K562 (cell line): ENCODE data around the gene RER1. TPM values are rescaled to one million over a fixed set of nuclear protein-coding genes. Genes with fewer than 3 reads are reported as not detected.

Experiments used
- ATAC-seq: fragments of 200-7000 bp; cut with Tn5 transposase; 3 replicates; pipeline ENCODE4 v1.9.1; 2020; ENCODE audit warnings: moderate library complexity
- BruUV-seq: library from RNA; stranded (reverse); fragments of 400-500 nt; replicated peaks from 2 replicates; lab custom pipeline; 2021; lab: Mats Ljungman, UMichigan
- CTCF ChIA-PET: fragments of 300-600 bp; formaldehyde crosslinking; extraction: SDS; loops from one replicate; lab custom pipeline; 2021; ENCODE audit warnings: low intra/inter-chr PET ratio; lab: Yijun Ruan, JAX
- POLR2A ChIA-PET: fragments of 300-600, 350-650 bp; sonication (Branson Sonifier 250); formaldehyde crosslinking; extraction: SDS; loops from one replicate; lab custom pipeline; 2021; ENCODE audit warnings: antibody characterized with exemption, inconsistent platforms; lab: Yijun Ruan, JAX
- DNase-seq, 4 experiments: peaks; one replicate each; pipeline versions ENCODE4 v3.0.0 to v3.0.0-alpha.2; 2011 to 2018; ENCODE audit warnings: low spot score in 3 of 4, mixed read lengths in 3 of 4; ENCODE audit errors: extremely low read depth in 1 of 4
- FAIRE-seq: peaks from 2 replicates; lab custom pipeline; 2011; peaks lifted over from hg19 to GRCh38; lab: Jason Lieb, UNC
- H2AFZ ChIP-seq: 2 replicates; pipeline ENCODE4 v1.6.0; 2011; ENCODE audit warnings: low read depth, low read length, control low read depth, inconsistent platforms
- H3K27ac ChIP-seq: fragments of 200-600 bp; 3 replicates; pipeline ENCODE4 v1.8.0; 2011; ENCODE audit warnings: low read depth, mild to moderate bottlenecking, control low read depth, inconsistent platforms, low read length, moderate library complexity, mixed read lengths; ENCODE audit errors: extremely low read depth
- H3K27me3 ChIP-seq, 2 experiments: fragments of 300-600 bp in 1 of 2; 2 replicates in 1 of 2; 3 replicates in 1 of 2; pipeline versions ENCODE4 v1.6.0 to v1.8.0; 2011; ENCODE audit warnings: inconsistent platforms in 2 of 2, low read length in 2 of 2, mild to moderate bottlenecking in 1 of 2, mixed read lengths in 1 of 2, moderate library complexity in 1 of 2; ENCODE audit not compliant: control insufficient read depth in 2 of 2, insufficient read depth in 2 of 2
- H3K36me3 ChIP-seq: fragments of 300-600 bp; 3 replicates; pipeline ENCODE4 v1.8.0; 2011; ENCODE audit warnings: mild to moderate bottlenecking, low read length, inconsistent platforms; ENCODE audit not compliant: control insufficient read depth, insufficient read depth
- H3K4me1 ChIP-seq, 2 experiments: fragments of 200-600 bp in 1 of 2; replicated peaks in 1 of 2; 2 replicates in 1 of 2; 3 replicates in 1 of 2; pipeline versions ENCODE4 v1.5.1 to v1.8.0; 2011; ENCODE audit warnings: inconsistent platforms in 2 of 2, low read length in 2 of 2, mild to moderate bottlenecking in 1 of 2, mixed read lengths in 1 of 2, moderate library complexity in 1 of 2; ENCODE audit not compliant: control insufficient read depth in 2 of 2, insufficient read depth in 2 of 2
- H3K4me2 ChIP-seq: 2 replicates; pipeline ENCODE4 v1.6.1; 2011; ENCODE audit warnings: low read length, control low read depth, inconsistent platforms, mixed read lengths; ENCODE audit not compliant: insufficient read depth
- H3K4me3 ChIP-seq: fragments of 200-600 bp; sonication (generic), shearing (Covaris generic); 2 replicates; pipeline ENCODE4 v1.5.1; 2016; ENCODE audit warnings: control low read depth, inconsistent platforms
- H3K79me2 ChIP-seq: fragments of 200-600 bp; 3 replicates; pipeline ENCODE4 v1.8.0; 2011; ENCODE audit warnings: low read length, inconsistent platforms; ENCODE audit not compliant: control insufficient read depth, insufficient read depth
- H3K9ac ChIP-seq, 2 experiments: 2 replicates each; pipeline versions ENCODE4 v1.6.0 to v1.6.1; 2011; ENCODE audit warnings: low read depth in 2 of 2, low read length in 2 of 2, control low read depth in 1 of 2, inconsistent platforms in 1 of 2, mild to moderate bottlenecking in 1 of 2, mixed read lengths in 1 of 2; ENCODE audit not compliant: insufficient read depth in 1 of 2
- H3K9me1 ChIP-seq: one replicate; pipeline ENCODE4 v1.6.0; 2011; ENCODE audit warnings: inconsistent platforms, mild to moderate bottlenecking, low read length, moderate library complexity; ENCODE audit not compliant: control insufficient read depth, insufficient read depth
- H3K9me3 ChIP-seq: replicated peaks from 2 replicates; pipeline ENCODE4 v1.5.1; 2011; ENCODE audit warnings: low read depth, low read length, inconsistent platforms; ENCODE audit not compliant: control insufficient read depth, insufficient read depth
- H4K20me1 ChIP-seq: replicated peaks from 2 replicates; pipeline ENCODE4 v1.6.1; 2011; ENCODE audit warnings: low read length, inconsistent platforms, mixed read lengths; ENCODE audit not compliant: control insufficient read depth, insufficient read depth
- RAD51 ChIP-seq: fragments of 450-650 bp; IDR thresholded peaks from 2 replicates; pipeline ENCODE4 v1.7.1; 2016; ENCODE audit warnings: low read depth, mild to moderate bottlenecking, borderline replicate concordance
- TBP ChIP-seq: optimal IDR thresholded peaks from 2 replicates; pipeline ENCODE3; 2011; ENCODE audit warnings: low read depth, low read length, improper control_type of control experiment
- USF1 ChIP-seq: sonication (generic); formaldehyde crosslinking; IDR thresholded peaks from 2 replicates; pipeline ENCODE4 v1.9.0; 2022; ENCODE audit warnings: mild to moderate bottlenecking, missing genetic modification reagents
- USF2 ChIP-seq: sonication (generic); formaldehyde crosslinking; IDR thresholded peaks from 2 replicates; pipeline ENCODE4 v1.5.0; 2020; ENCODE audit warnings: missing genetic modification reagents
- WGBS: fragments of 100-300 bp; shearing (Covaris generic); methylation state at CpG from one replicate; pipeline ENCODE4 v1.1.6; 2016; ENCODE audit warnings: low coverage, mixed read lengths; ENCODE audit not compliant: insufficient coverage; ENCODE audit errors: missing lambda C conversion rate; 5-methylcytosine and 5-hydroxymethylcytosine counted together
- in situ Hi-C: fragments of 300-500 bp; cut with MboI; formaldehyde crosslinking; loops from 4 replicates; pipeline ENCODE4 v1.15.0; 2018; ENCODE audit warnings: inconsistent platforms, mixed read lengths
- intact Hi-C: fragments of 100-400 bp; cut with micrococcal nuclease; formaldehyde crosslinking; loops from 2 replicates; pipeline ENCODE4 v1.14.2; 2022
- polyA plus RNA-seq, 8 experiments: library from polyadenylated mRNA; depleted of rRNA in 4 of 8; stranded (reverse) in 5 of 8; unstranded in 3 of 8; fragments of >200 nt; fragmentation: Nextera tagmentation in 2 of 8; fragmentation: Illumina TruSeq in 1 of 8; extraction: Ambion mirVana in 2 of 8; extraction: Trizol in 1 of 8; gene quantifications; 2 replicates each; pipeline versions ENCODE4 v1.2.1 to v1.2.3, GENCODE V29; 2011 to 2014; ENCODE audit warnings: inconsistent platforms in 1 of 8, missing spikeins in 1 of 8
- total RNA-seq, 7 experiments: library from RNA; depleted of rRNA in 6 of 7; stranded (reverse); fragments of >200 nt in 6 of 7; fragmentation: Illumina TruSeq in 2 of 7; extraction: Trizol in 2 of 7; gene quantifications; 2 replicates each; pipeline versions ENCODE4 v1.2.1 to v1.2.3, GENCODE V29; 2011 to 2021; ENCODE audit warnings: low replicate concordance in 1 of 7
- TF ChIP-seq, protein P1 (sequence below): fragments of 450-650 bp; formaldehyde crosslinking; IDR thresholded peaks from 2 replicates; pipeline ENCODE4 v1.4.0; 2020; ENCODE audit warnings: mild to moderate bottlenecking, mixed read lengths

Gene RER1
- total and polyA plus RNA-seq, 9 of the 15 experiments (the other 6 are each of a cell fraction or from before 2014, with no cell fraction given) = 19.6 to 354 (median 183) TPM

- 3% methylated on average over 10 of the region's 10 CpGs for WGBS
- Histone ChIP-seq H3K4me2 (no peak overlapping the region), H3K9ac (no peak overlapping the region), H3K4me3 (no peak overlapping the region), H3K79me2 (no peaks in the 10 kb centered on the region), H3K27me3 (peaks cover 23 to 79% of the 10 kb centered on the region in 2 experiments; a peak in 3 of 5 replicates), H3K9me1 (no peaks in the 10 kb centered on the region), H3K9me3 (no peaks in the 10 kb centered on the region), H3K27ac (no peak overlapping the region), H3K4me1 (peaks cover 0 to 68% of the 10 kb centered on the region in 2 experiments; a peak in 2 of 5 replicates), H3K36me3 (no peaks in the 10 kb centered on the region), H2AFZ (no peak overlapping the region), H4K20me1 (peaks cover 9% of the 10 kb centered on the region; the same call in 1 of the 2 replicates)
- CTCF ChIA-PET = no interaction called here
- DNase-seq (no peak), ATAC-seq (no peak), FAIRE-seq (no peak)
- POLR2A ChIA-PET = no interaction called here
- intact Hi-C loops (no loop called here), in situ Hi-C loops (no loop called here)
- peak; percentile 46; the same call in 1 of the 2 replicates for TF ChIP-seq RAD51
- TF ChIP-seq USF1 (CRISPR knock-in tag) = peak; percentile 78
- no peak for TF ChIP-seq TBP
- TF ChIP-seq USF2 (CRISPR knock-in tag) = peak; percentile 63
- TF ChIP-seq, protein P1, sequence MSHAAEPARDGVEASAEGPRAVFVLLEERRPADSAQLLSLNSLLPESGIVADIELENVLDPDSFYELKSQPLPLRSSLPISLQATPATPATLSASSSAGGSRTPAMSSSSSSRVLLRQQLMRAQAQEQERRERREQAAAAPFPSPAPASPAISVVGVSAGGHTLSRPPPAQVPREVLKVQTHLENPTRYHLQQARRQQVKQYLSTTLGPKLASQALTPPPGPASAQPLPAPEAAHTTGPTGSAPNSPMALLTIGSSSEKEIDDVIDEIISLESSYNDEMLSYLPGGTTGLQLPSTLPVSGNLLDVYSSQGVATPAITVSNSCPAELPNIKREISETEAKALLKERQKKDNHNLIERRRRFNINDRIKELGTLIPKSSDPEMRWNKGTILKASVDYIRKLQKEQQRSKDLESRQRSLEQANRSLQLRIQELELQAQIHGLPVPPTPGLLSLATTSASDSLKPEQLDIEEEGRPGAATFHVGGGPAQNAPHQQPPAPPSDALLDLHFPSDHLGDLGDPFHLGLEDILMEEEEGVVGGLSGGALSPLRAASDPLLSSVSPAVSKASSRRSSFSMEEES = peak; percentile 45; the same call in 1 of the 2 replicates
- no TSS peak for BruUV-seq
These were observed 62.6 kb downstream of the RER1 start for GRCh38 chr1:2454227-2454626.
